ENCODE data around the gene TEX28.

- TF ChIP-seq CTCF (conservative IDR thresholded peaks at IDR 0.05) (peak; percentile 77), EZH2 (IDR thresholded peaks at IDR 0.05; ENCODE audit: low read depth) (no peak)
These were observed 13.4 kb upstream of the TEX28 start for GRCh38 chrX:154308108-154308946.
